Endothelial cell (in vitro differentiated cells): ENCODE results near the gene FGF14. TPM values are rescaled to one million over a fixed set of nuclear protein-coding genes. Genes with fewer than 3 reads are reported as not detected.

ENCODE experiments used
- DNase-seq: peaks from one replicate; pipeline ENCODE4 v3.0.0; 2021; ENCODE audit warnings: low spot score
- H3K27ac Mint-ChIP-seq: one replicate; pipeline ENCODE4 v1.8.0; 2021; ENCODE audit warnings: mixed read lengths, inconsistent platforms; ENCODE audit not compliant: unreplicated experiment
- H3K27me3 Mint-ChIP-seq: one replicate; pipeline ENCODE4 v1.8.0; 2021; ENCODE audit warnings: mild to moderate bottlenecking, moderate library complexity, mixed read lengths, inconsistent platforms; ENCODE audit not compliant: unreplicated experiment
- H3K36me3 Mint-ChIP-seq: one replicate; pipeline ENCODE4 v1.8.0; 2021; ENCODE audit warnings: mild to moderate bottlenecking, low read depth, mixed read lengths, inconsistent platforms; ENCODE audit not compliant: unreplicated experiment
- H3K4me1 Mint-ChIP-seq: one replicate; pipeline ENCODE4 v1.8.0; 2021; ENCODE audit warnings: mild to moderate bottlenecking, mixed read lengths, inconsistent platforms; ENCODE audit not compliant: unreplicated experiment
- H3K4me3 Mint-ChIP-seq: one replicate; pipeline ENCODE4 v1.8.0; 2021; ENCODE audit warnings: mild to moderate bottlenecking, mixed read lengths, inconsistent platforms; ENCODE audit not compliant: unreplicated experiment
- H3K9me3 Mint-ChIP-seq: one replicate; pipeline ENCODE4 v1.8.0; 2021; ENCODE audit warnings: mixed read lengths, inconsistent platforms; ENCODE audit not compliant: unreplicated experiment
- CTCF ChIP-seq: fragments of 200-600 bp; sonication (generic); IDR thresholded peaks from one replicate; pipeline ENCODE4 v1.5.0; 2021; ENCODE audit warnings: antibody characterized with exemption; ENCODE audit not compliant: unreplicated experiment
- total RNA-seq: library from RNA; stranded (reverse); fragmentation: NEBNext Ultra II Directional; extraction: Animal tissue kit (Norgen Biotek cat#: 25700); gene quantifications from one replicate; pipeline ENCODE4 v1.2.1, GENCODE V29; 2021; ENCODE audit not compliant: unreplicated experiment

The FGF14 gene
- total RNA-seq, 1 donor from 2014 or later, result 0.13 TPM

DNA sequence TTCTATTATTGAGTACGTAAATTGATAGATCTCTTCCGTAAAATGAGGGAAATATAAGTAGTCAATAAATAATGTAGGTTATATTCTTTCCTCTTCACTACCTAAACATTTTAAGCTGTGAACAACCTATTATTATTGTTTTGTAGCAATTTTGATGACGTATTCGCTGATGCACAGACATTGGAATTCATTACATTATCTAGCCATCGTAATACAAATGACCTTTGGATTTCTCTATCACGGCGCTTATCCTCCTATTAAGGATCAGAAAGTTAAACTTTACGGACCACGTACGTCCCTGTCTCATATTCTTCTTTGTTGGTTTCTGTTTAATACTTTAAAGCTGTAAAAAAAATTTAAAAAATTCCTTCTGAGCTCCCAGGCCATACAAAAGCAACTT is 684.5 kb downstream of the FGF14 start:
- Mint-ChIP-seq H3K27me3 (no peaks in the 10 kb centered on the region), H3K27ac (no peak overlapping the region), H3K4me3 (no peak overlapping the region), H3K4me1 (no peaks in the 10 kb centered on the region), H3K9me3 (no peaks in the 10 kb centered on the region), H3K36me3 (no peaks in the 10 kb centered on the region)
- no peak for DNase-seq
- no peak for TF ChIP-seq CTCF

GRCh38 chr13:101714195-101714594 is 687.7 kb downstream of the FGF14 start:
- Mint-ChIP-seq H3K36me3 (no peaks in the 10 kb centered on the region), H3K9me3 (no peaks in the 10 kb centered on the region), H3K27ac (no peak overlapping the region), H3K4me3 (no peak overlapping the region), H3K27me3 (no peaks in the 10 kb centered on the region), H3K4me1 (peaks cover 5% of the 10 kb centered on the region)
- no peak for DNase-seq
- TF ChIP-seq CTCF, result no peak

GRCh38 chr13:101712026-101712348 is 689.9 kb downstream of the FGF14 start:
- Mint-ChIP-seq H3K4me3 (no peak overlapping the region), H3K36me3 (no peaks in the 10 kb centered on the region), H3K4me1 (peaks cover 9% of the 10 kb centered on the region), H3K9me3 (no peaks in the 10 kb centered on the region), H3K27me3 (no peaks in the 10 kb centered on the region), H3K27ac (no peak overlapping the region)
- no peak for DNase-seq
- no peak for TF ChIP-seq CTCF

DNA sequence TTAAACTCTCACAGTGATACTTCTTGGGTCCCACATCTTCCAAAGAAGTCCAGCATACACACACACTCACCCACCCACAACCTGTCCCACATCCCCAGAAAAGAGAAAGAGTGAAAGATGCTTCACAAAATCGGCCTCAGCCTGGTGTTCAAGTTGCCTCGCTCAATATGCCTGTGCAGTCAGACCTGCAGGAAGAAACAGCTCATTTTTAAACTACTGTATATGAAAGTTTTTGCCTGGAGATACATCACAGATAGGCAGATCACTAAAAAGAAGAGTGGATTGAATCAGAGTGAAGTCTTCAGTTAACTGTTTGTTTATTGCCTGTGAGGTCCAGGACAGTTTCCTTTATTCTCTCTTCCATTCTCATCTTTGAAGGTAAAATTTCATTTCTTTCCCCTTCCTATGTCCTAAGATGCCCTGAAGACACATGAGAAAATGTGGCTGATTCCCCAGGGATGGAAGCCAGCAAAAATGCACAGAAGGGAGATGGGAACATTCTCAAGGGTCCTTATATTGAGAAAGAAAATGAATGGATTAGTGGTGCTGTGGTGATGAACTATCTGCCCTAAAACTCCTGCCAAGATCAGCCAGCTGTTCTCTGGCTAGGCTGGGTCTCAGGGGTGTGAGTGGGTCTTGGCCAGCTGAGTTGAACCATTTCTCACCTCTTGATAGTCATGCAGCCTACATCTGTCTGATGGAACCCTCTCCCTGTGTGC is 690.4 kb downstream of the FGF14 start:
- peaks cover 15% of the 10 kb centered on the region for H3K4me1 Mint-ChIP-seq
- no peaks in the 10 kb centered on the region for H3K36me3 Mint-ChIP-seq
- no peak for TF ChIP-seq CTCF
- H3K4me3 Mint-ChIP-seq, result no peak overlapping the region
- no peak for DNase-seq
- no peak overlapping the region for H3K27ac Mint-ChIP-seq
- no peaks in the 10 kb centered on the region for H3K9me3 Mint-ChIP-seq
- no peaks in the 10 kb centered on the region for H3K27me3 Mint-ChIP-seq

DNA sequence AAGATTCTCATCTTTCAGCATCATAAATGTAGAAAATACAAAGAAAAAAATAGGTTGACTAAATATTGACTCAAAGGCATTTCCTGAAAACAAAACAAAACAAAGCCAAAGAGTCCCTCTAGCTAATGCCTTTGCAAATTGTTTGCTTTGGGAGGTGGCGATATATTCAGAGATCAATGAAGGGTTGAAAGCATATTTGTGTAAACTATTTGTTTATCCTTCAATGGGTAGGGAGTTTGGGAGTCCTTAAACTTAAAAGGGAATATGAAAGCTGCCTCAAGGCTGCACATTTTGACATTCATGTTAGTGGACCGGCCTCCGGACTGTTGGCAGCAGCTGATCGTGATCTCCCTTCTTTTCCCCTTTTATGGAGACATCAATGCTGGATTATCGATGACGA is 691.9 kb downstream of the FGF14 start:
- peaks cover 20% of the 10 kb centered on the region for H3K4me1 Mint-ChIP-seq
- no peaks in the 10 kb centered on the region for H3K27me3 Mint-ChIP-seq
- no peak for DNase-seq
- no peaks in the 10 kb centered on the region for H3K9me3 Mint-ChIP-seq
- H3K36me3 Mint-ChIP-seq, result no peaks in the 10 kb centered on the region
- H3K27ac Mint-ChIP-seq, result no peak overlapping the region
- no peak overlapping the region for H3K4me3 Mint-ChIP-seq
- no peak for TF ChIP-seq CTCF
